IPS-18c (cell line): Measurements from ENCODE around the gene PRUNE2.

Experiments used
- H3K4me3 ChIP-seq: 2 replicates; pipeline ENCODE4 v1.7.0; 2013; ENCODE audit warnings: low read depth, mild to moderate bottlenecking, low read length, moderate library complexity; ENCODE audit not compliant: insufficient read depth
- H3K9me3 ChIP-seq: one replicate; pipeline ENCODE4 v1.6.1; 2013; ENCODE audit warnings: mild to moderate bottlenecking, low read length, moderate library complexity; ENCODE audit not compliant: control insufficient read depth, insufficient read depth

The PRUNE2 gene

GRCh38 chr9:76644647-76645250 lies 261.2 kb downstream of the PRUNE2 start:
- H3K9me3 ChIP-seq = no peaks in the 10 kb centered on the region

GRCh38 chr9:76644171-76644570 lies 261.7 kb downstream of the PRUNE2 start:
- Histone ChIP-seq H3K4me3 (no peak overlapping the region), H3K9me3 (no peaks in the 10 kb centered on the region)

More at GRCh38 chr9:76644647-76645250, 261.2 kb downstream of the PRUNE2 start:
- no peak overlapping the region for H3K4me3 ChIP-seq

GRCh38 chr9:76643399-76644117 lies 262.4 kb downstream of the PRUNE2 start:
- Histone ChIP-seq H3K4me3 (no peak overlapping the region), H3K9me3 (no peaks in the 10 kb centered on the region)

- H3K4me3 ChIP-seq = no peak overlapping the region
- no peaks in the 10 kb centered on the region for H3K9me3 ChIP-seq
Measured at GRCh38 chr9:76642701-76643209, 263.2 kb downstream of the PRUNE2 start.

- Histone ChIP-seq H3K4me3 (no peak overlapping the region), H3K9me3 (no peaks in the 10 kb centered on the region)
Measured at GRCh38 chr9:76642074-76642473, 263.8 kb downstream of the PRUNE2 start.

- H3K9me3 ChIP-seq = no peaks in the 10 kb centered on the region
Measured at GRCh38 chr9:76638001-76638400, 267.9 kb downstream of the PRUNE2 start.

GRCh38 chr9:76637416-76637815 lies 268.5 kb downstream of the PRUNE2 start:
- Histone ChIP-seq H3K9me3 (no peaks in the 10 kb centered on the region), H3K4me3 (no peak overlapping the region)

More at GRCh38 chr9:76638001-76638400, 267.9 kb downstream of the PRUNE2 start:
- H3K4me3 ChIP-seq = no peak overlapping the region

GRCh38 chr9:76634356-76635054 lies 271.4 kb downstream of the PRUNE2 start:
- Histone ChIP-seq H3K9me3 (no peaks in the 10 kb centered on the region), H3K4me3 (no peak overlapping the region)

- H3K4me3 ChIP-seq = no peak overlapping the region
- H3K9me3 ChIP-seq = no peaks in the 10 kb centered on the region
Measured at GRCh38 chr9:76630916-76631315, 275.0 kb downstream of the PRUNE2 start.

GRCh38 chr9:76629205-76629990 lies 276.5 kb downstream of the PRUNE2 start:
- H3K4me3 ChIP-seq = no peak overlapping the region
- no peaks in the 10 kb centered on the region for H3K9me3 ChIP-seq

GRCh38 chr9:76628155-76628554 lies 277.8 kb downstream of the PRUNE2 start:
- Histone ChIP-seq H3K4me3 (no peak overlapping the region), H3K9me3 (no peaks in the 10 kb centered on the region)

- Histone ChIP-seq H3K9me3 (no peaks in the 10 kb centered on the region), H3K4me3 (no peak overlapping the region)
Measured at GRCh38 chr9:76626980-76627379, 278.9 kb downstream of the PRUNE2 start.

GRCh38 chr9:76626141-76626540 lies 279.8 kb downstream of the PRUNE2 start:
- Histone ChIP-seq H3K9me3 (no peaks in the 10 kb centered on the region), H3K4me3 (no peak overlapping the region)

- Histone ChIP-seq H3K4me3 (no peak overlapping the region), H3K9me3 (no peaks in the 10 kb centered on the region)
Measured at GRCh38 chr9:76624391-76625048, 281.4 kb downstream of the PRUNE2 start.

- Histone ChIP-seq H3K4me3 (no peak overlapping the region), H3K9me3 (no peaks in the 10 kb centered on the region)
Measured at GRCh38 chr9:76620996-76621395, 284.9 kb downstream of the PRUNE2 start.

- H3K4me3 ChIP-seq = no peak overlapping the region
- H3K9me3 ChIP-seq = no peaks in the 10 kb centered on the region
Measured at GRCh38 chr9:76620581-76620980, 285.3 kb downstream of the PRUNE2 start.

- no peak overlapping the region for H3K4me3 ChIP-seq
Measured at GRCh38 chr9:76619640-76620039, 286.3 kb downstream of the PRUNE2 start.

More at GRCh38 chr9:76619640-76620039, 286.3 kb downstream of the PRUNE2 start:
- no peaks in the 10 kb centered on the region for H3K9me3 ChIP-seq
